GM13977 (cell line): Measurements from ENCODE around the gene DDOST.

Source experiments
- DNase-seq: peaks from one replicate; pipeline ENCODE4 v3.0.0; 2012; ENCODE audit warnings: low spot score
- in situ Hi-C: fragments of 300-500 bp; cut with MboI; formaldehyde crosslinking; loops from one replicate; pipeline ENCODE4 v1.12.0; 2022; ENCODE audit warnings: low sequenced_read_pairs, low pct_unique_long_range_greater_than_20kb, mixed read lengths, inconsistent platforms; ENCODE audit not compliant: unreplicated experiment
- TF ChIP-seq, protein P1 (sequence below): IDR thresholded peaks from 2 replicates; pipeline ENCODE4 v1.5.1; 2012; ENCODE audit warnings: mild to moderate bottlenecking, control low read depth; ENCODE audit not compliant: insufficient read depth; ENCODE audit errors: extremely low read depth, missing control alignments

DDOST gene

DNA sequence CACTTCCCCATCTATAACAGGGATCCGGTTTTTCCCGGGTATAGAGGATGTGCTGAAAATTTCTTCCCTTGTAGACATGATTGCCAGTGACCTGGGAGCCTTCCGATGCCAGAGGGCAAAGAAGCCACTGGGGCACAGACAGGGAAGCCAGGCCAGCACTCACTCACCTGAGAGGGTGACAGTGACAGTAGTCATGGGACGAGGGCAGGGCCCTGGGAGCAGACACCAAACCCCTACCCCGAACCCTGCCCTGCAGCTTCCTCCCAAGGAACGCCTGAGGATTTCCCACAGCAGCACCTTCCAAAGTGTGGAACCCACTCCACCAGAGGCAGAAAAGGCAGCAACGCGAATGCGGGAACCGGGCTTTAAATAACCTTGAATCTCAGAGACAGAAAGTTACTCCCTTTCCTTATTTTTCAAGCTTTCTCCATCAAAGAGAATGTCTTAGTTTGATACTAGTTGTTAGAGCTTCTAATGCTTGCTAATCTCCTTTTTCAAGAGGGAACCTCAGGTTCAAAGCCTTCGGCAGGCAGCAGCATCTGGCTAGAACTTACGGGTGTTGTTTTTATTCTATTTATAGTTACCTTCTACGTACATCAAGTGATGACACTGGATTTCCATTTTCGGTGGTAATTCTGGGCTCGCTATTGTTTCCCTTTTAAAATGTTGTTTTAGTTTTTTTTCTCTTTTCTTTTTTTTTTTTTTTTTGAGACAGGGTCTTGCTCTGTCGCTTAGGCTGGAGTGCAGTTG, 2.8 kb downstream of the DDOST start:
- in situ Hi-C loops = no loop called here
- TF ChIP-seq, protein P1, sequence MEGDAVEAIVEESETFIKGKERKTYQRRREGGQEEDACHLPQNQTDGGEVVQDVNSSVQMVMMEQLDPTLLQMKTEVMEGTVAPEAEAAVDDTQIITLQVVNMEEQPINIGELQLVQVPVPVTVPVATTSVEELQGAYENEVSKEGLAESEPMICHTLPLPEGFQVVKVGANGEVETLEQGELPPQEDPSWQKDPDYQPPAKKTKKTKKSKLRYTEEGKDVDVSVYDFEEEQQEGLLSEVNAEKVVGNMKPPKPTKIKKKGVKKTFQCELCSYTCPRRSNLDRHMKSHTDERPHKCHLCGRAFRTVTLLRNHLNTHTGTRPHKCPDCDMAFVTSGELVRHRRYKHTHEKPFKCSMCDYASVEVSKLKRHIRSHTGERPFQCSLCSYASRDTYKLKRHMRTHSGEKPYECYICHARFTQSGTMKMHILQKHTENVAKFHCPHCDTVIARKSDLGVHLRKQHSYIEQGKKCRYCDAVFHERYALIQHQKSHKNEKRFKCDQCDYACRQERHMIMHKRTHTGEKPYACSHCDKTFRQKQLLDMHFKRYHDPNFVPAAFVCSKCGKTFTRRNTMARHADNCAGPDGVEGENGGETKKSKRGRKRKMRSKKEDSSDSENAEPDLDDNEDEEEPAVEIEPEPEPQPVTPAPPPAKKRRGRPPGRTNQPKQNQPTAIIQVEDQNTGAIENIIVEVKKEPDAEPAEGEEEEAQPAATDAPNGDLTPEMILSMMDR = no peak

DNA sequence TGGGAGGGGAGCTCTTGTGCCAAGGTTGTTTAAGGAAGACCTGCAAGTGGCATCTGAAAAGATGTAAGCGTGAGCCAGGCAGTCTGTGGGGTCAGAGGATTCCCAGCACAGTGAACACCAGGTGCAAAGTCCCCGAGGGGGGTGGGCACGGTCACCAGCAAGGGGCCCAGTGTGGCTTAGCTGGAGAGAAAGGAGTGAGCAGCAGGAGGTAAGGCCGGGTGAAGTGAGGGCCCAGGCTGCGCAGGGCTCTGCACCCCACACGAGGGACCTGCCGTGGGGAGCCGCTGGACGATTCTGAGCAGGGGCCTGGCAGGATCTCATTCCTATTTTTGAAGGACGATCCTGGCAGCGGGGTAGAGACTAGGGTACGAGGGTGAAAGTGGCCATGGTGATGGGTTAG, 4.1 kb downstream of the DDOST start:
- in situ Hi-C loops = no loop called here
- TF ChIP-seq, protein P1 = no peak
- no peak for DNase-seq

More for the DNA sequence above, 2.8 kb downstream of the DDOST start:
- no peak for DNase-seq

DNA sequence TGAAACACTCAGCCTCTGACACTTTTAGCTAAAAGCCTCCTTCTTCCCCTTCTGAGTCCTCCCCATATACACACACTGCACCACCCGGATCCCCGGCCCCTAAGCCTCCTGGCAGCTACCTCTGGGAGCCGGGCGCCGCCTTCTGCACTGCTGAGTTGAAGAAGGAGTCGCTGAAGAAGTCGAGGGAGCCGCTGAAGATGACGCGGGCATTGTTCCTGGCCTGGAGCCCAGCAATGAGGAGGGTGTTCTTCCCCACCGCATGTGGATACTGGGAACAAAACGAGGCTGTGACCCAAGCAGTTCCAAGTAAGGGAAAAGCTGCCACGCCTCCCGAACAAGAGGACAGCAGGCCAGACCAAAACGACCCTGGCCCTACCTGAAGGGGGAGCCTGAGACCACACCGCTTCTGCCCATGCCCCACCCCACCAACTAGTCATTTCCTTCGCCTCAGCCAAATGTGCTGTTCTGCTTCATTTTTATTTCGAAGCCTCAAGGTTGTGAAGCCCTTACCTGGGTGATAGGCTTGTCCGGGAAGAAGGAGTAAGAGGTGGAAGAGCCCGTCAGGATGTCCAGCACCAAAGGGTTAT, 7.0 kb downstream of the DDOST start:
- no peak for DNase-seq
- TF ChIP-seq, protein P1 = no peak
- in situ Hi-C loops = no loop called here

DNA sequence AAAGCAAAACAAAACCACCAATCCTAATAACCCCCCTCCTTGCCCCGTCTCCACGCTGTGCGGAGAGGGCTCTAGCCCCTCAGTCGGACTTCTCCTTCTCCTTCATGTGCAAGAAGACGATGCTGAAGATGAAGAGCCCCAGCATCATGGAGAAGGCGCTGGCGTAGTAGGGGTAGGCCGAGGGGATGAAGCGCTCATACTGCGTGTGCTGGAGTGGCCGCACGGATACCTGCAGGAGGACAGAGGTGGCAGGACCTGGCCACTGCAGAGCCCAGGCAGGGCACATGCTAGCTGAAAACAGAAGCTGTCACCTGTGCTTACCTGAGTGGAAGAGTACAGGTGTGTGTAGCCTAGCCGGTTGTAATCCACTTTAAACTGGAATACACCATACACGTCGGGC, 8.9 kb downstream of the DDOST start:
- DNase-seq = no peak
- TF ChIP-seq, protein P1 = no peak
- in situ Hi-C loops = no loop called here

DNA sequence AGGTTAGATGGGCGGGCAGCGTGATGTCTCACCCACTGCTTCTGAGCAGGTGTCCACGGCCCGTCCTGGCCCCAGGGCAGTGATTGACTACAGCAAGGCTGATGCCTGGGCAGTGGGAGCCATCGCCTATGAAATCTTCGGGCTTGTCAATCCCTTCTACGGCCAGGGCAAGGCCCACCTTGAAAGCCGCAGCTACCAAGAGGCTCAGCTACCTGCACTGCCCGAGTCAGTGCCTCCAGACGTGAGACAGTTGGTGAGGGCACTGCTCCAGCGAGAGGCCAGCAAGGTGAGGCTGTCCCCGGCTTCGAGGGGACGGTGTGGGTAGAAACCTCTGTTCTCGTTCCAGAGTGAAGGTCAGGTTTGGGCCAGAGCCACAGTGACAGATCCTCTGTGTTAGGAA, 12.2 kb downstream of the DDOST start:
- in situ Hi-C loops = loop anchor here (25.0 kb wide), 1 partner anchor 112 kb away; no protein-coding TSS in a partner anchor

DNA sequence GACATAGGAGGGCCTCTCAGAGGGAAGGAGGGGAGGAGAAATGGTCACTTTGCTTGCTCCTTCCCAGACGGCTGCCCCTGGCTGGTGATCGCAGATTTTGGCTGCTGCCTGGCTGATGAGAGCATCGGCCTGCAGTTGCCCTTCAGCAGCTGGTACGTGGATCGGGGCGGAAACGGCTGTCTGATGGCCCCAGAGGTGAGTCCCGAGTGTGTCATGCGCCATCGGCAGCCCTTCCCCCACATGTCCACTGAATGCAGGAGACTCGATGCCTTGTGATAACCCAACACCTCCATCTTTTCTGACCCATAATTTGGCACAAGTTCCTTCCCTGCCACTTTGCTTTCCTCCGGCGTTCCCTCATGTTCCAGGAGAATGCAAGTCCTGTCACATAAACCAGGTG, 12.7 kb downstream of the DDOST start:
- no peak for DNase-seq

More for the DNA sequence above, 12.2 kb downstream of the DDOST start:
- TF ChIP-seq, protein P1 = no peak
- no peak for DNase-seq

More for the DNA sequence above, 12.7 kb downstream of the DDOST start:
- TF ChIP-seq, protein P1 = no peak
- in situ Hi-C loops = loop anchor here (25.0 kb wide), 1 partner anchor 111 kb away; no protein-coding TSS in a partner anchor
